Measurements from ENCODE around the gene SLC8A1.

GRCh38 chr2:40471866-40472265 is 20.0 kb upstream of the SLC8A1 start:
- no peak for TF ChIP-seq CTCF (conservative IDR thresholded peaks at IDR 0.05; ENCODE audit: low read length)
- no peak for TF ChIP-seq EZH2phosphoT487 (IDR thresholded peaks at IDR 0.05; ENCODE audit: borderline replicate concordance)
